Caco-2 (cell line): ENCODE results near the gene PRAMEF13. TPM values are rescaled to one million over a fixed set of nuclear protein-coding genes. Genes with fewer than 3 reads are reported as not detected.

ENCODE experiments used
- total RNA-seq: library from RNA; stranded (reverse); gene quantifications from 2 replicates; pipeline ENCODE4 v1.2.3, GENCODE V29; 2022

Gene PRAMEF13
- total RNA-seq, 1 experiment from 2014 or later: not detected

Other genes with a start within 250 kb of the PRAMEF13 start
- not detected in 2 replicates for gene PRAMEF27, start 144.8 kb downstream of the PRAMEF13 start, total RNA-seq
- gene HNRNPCL3, start 140.6 kb downstream of the PRAMEF13 start, total RNA-seq: not detected in 2 replicates
- gene PRAMEF25, start 130.6 kb downstream of the PRAMEF13 start, total RNA-seq: not detected in 2 replicates
- gene HNRNPCL2, start 84.6 kb downstream of the PRAMEF13 start, total RNA-seq: not detected in 2 replicates
- not detected in 2 replicates for gene PRAMEF26, start 45.4 kb downstream of the PRAMEF13 start, total RNA-seq
- not detected in 2 replicates for gene HNRNPCL4, start 35.8 kb downstream of the PRAMEF13 start, total RNA-seq
- not detected in 2 replicates for gene PRAMEF9, start 29.6 kb downstream of the PRAMEF13 start, total RNA-seq
- gene PRAMEF18, start 24.7 kb upstream of the PRAMEF13 start, total RNA-seq: not detected in 2 replicates
- not detected in 2 replicates for gene PRAMEF5, start 52.8 kb upstream of the PRAMEF13 start, total RNA-seq
- gene PRAMEF8, start 83.7 kb upstream of the PRAMEF13 start, total RNA-seq: not detected in 2 replicates
- gene PRAMEF33, start 102.1 kb upstream of the PRAMEF13 start, total RNA-seq: 0.23 and 0.49 TPM in 2 replicates
- gene PRAMEF15, start 114.2 kb upstream of the PRAMEF13 start, total RNA-seq: not detected in 2 replicates
- gene PRAMEF14, start 145.7 kb upstream of the PRAMEF13 start, total RNA-seq: not detected in 2 replicates
- gene PRAMEF19, start 170.5 kb upstream of the PRAMEF13 start, total RNA-seq: not detected in 2 replicates
- not detected in 2 replicates for gene PRAMEF17, start 188.2 kb upstream of the PRAMEF13 start, total RNA-seq
- gene PRAMEF20, start 209.0 kb upstream of the PRAMEF13 start, total RNA-seq: not detected in 2 replicates